Fibroblast of the aortic adventitia (primary cell): ENCODE data around the gene LGALS13. TPM values are rescaled to one million over a fixed set of nuclear protein-coding genes. Genes with fewer than 3 reads are reported as not detected.
"Not testable (repeated sequence)": the region's sequence is repeated elsewhere in the genome, so short reads cannot be mapped to it uniquely, and the experiment has no call there.

ENCODE experiments used
- DNase-seq: peaks from one replicate; pipeline ENCODE4 v3.0.0-alpha.2; 2010; ENCODE audit warnings: low read depth
- H3K4me3 ChIP-seq: 2 replicates; pipeline ENCODE4 v1.5.1; 2011; ENCODE audit warnings: low read depth, mild to moderate bottlenecking, control low read depth, low read length, moderate library complexity
- CTCF ChIP-seq: IDR thresholded peaks from 2 replicates; pipeline ENCODE4 v1.5.1; 2011; ENCODE audit warnings: mild to moderate bottlenecking, low read length, control low read depth, inconsistent platforms; ENCODE audit not compliant: insufficient read depth
- total RNA-seq: library from RNA; depleted of rRNA; stranded (reverse); fragments of >200 nt; gene quantifications from 2 replicates; pipeline ENCODE4 v1.2.3, GENCODE V29; 2012; ENCODE audit warnings: low replicate concordance

Gene LGALS13
- total RNA-seq, 1 donor: not detected

GRCh38 chr19:39607561-39607960, 5.2 kb downstream of the LGALS13 start:
- no peak for TF ChIP-seq CTCF
- no peak overlapping the region for H3K4me3 ChIP-seq
- DNase-seq: no peak

GRCh38 chr19:39613597-39613996, 11.3 kb downstream of the LGALS13 start:
- H3K4me3 ChIP-seq: no peak overlapping the region
- DNase-seq: no peak
- TF ChIP-seq CTCF: no peak

- no peak overlapping the region for H3K4me3 ChIP-seq
- TF ChIP-seq CTCF: no peak
- no peak for DNase-seq
Measured at GRCh38 chr19:39617745-39618144, 15.4 kb downstream of the LGALS13 start.

GRCh38 chr19:39623946-39624345, 21.6 kb downstream of the LGALS13 start:
- no peak for TF ChIP-seq CTCF
- DNase-seq: no peak
- no peak overlapping the region for H3K4me3 ChIP-seq

- not testable (repeated sequence) for H3K4me3 ChIP-seq, DNase-seq
Measured at GRCh38 chr19:39627631-39628030, 25.3 kb downstream of the LGALS13 start.

- H3K4me3 ChIP-seq: no peak overlapping the region
- DNase-seq: no peak
- no peak for TF ChIP-seq CTCF
Measured at GRCh38 chr19:39631178-39631577, 28.9 kb downstream of the LGALS13 start.

GRCh38 chr19:39631626-39632025, 29.3 kb downstream of the LGALS13 start:
- DNase-seq: no peak
- no peak overlapping the region for H3K4me3 ChIP-seq
- no peak for TF ChIP-seq CTCF

- DNase-seq: no peak
- no peak for TF ChIP-seq CTCF
- no peak overlapping the region for H3K4me3 ChIP-seq
Measured at GRCh38 chr19:39637891-39638290, 35.6 kb downstream of the LGALS13 start.
